Right forelimb (tissue), 1 donor: ENCODE data around the gene CNTN4.
"Not testable (repeated sequence)": the region's sequence is repeated elsewhere in the genome, so short reads cannot be mapped to it uniquely, and the experiment has no call there.

ENCODE experiments used
- DNase-seq: peaks from one replicate; pipeline ENCODE4 v3.0.0-alpha.2; 2018

The CNTN4 gene

DNA sequence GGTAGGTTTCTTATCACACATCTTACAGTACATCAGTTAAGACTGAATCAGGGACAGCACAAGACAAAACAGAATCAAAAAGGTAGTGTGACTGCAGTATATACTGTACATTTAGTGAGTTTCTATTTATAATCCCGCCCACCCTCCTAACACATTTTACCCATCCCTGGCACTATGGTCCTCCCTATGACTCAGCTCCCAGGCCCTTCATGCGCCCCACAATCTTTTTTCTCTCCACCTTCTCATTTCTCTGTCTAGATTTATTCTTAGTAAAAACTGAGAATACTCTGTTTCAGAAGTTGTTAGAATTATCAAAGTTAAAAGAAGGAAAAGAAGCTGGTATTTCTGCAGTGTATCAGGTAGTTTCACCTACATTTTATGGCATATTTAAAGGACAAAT, 427.3 kb downstream of the CNTN4 start:
- no peak for DNase-seq

DNA sequence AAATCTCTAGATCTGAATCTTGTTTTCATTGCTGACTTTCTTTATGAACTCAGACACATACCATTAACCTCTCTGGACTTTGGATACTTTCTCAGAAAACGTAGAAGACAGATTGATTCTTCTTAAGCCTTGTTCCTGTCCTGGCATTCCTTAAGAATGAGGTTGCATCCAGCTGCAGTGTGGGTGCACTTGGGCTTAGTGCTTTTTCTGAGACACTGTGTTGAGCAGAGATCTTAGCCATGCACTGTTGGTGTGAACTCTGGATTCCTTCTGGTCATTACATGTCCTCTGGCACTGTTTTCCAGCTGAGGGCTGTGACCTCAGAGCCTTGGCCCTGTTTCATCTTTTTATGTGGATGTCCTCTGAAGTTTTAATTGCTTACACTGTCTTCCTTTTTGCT, 428.3 kb downstream of the CNTN4 start:
- no peak for DNase-seq

GRCh38 chr3:2527328-2527727, 428.7 kb downstream of the CNTN4 start:
- DNase-seq: not testable (repeated sequence)

DNA sequence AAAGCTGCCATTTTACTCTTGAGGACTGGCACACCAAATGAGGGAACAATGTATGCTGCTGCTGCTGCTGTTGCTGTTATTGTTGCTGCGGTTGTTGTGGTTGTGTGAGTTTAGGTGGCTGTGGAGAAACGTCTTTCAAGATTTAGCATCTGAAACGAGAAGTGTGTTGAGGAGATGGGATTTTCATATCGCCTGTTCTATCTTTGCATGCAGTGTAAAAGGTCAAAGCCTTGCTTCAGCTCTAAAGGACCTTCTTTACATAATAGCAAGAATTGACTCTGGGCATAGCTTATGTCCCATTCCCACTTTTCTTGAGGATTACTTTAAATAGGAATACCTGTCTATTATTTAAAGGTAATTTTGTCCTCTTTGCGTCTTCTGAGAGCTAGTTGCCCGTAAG, 436.1 kb downstream of the CNTN4 start:
- not testable (repeated sequence) for DNase-seq

GRCh38 chr3:2535206-2535605, 436.5 kb downstream of the CNTN4 start:
- DNase-seq: no peak

- no peak for DNase-seq
These were observed 437.9 kb downstream of the CNTN4 start for GRCh38 chr3:2536575-2536974.

DNA sequence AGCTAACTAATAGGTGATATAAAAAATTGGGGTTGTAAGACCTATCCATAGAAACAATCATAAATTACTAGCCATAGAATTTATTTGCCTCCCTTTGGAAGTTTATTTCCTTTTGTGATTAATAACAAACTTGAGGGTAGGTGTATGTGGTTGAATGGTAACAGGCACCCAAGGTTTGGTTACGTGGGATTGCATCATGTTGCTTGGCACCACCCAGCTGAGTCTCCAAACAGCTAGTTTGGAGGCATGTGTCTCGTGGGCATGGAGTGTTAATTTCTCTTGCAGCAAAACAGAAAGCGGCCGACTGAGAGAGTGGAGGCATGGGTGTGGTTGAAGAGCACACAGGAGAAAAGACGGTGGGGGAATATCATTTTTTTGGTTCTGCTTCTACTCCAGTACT, 441.4 kb downstream of the CNTN4 start:
- DNase-seq: no peak

DNA sequence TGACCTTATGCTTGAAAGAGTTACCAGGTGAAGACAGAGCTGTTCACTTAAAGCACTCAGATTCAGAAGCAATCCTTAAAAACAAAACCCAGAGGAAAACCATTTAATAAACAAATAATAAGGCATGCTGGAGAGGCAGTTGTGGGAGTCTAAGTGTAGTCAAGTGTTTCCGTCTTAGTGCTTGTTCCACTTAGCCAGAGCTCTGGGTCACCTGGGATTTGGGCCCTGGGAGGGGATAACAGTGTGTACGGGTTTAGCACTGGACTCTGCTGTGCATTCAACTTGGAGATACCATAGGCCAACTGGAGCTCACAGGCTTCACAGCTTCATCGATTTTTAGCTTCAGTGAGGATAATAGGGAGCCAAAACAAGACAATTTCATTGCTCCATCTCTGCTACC, 444.6 kb downstream of the CNTN4 start:
- no peak for DNase-seq

DNA sequence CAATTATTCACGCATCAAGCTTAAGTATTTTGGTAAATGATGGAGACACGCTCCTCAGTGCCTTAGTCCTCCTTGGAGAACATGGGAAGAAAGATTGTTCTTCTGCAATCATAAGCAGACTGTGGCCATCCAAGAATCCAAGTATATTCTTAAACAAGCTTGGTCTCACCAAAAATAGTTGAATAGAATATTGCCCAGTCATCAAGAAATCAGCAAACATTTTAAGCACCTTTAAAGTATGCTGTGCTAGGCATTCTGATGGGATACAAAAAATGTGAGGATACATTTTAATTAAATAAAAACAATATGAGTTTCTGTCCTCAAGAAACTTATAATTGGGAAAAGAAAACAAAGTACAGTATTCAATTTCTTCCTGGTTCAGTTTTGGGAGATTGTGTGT, 445.5 kb downstream of the CNTN4 start:
- DNase-seq: no peak

- no peak for DNase-seq
These were observed 446.1 kb downstream of the CNTN4 start for GRCh38 chr3:2544718-2545117.

GRCh38 chr3:2547049-2547448, 448.4 kb downstream of the CNTN4 start:
- no peak for DNase-seq

DNA sequence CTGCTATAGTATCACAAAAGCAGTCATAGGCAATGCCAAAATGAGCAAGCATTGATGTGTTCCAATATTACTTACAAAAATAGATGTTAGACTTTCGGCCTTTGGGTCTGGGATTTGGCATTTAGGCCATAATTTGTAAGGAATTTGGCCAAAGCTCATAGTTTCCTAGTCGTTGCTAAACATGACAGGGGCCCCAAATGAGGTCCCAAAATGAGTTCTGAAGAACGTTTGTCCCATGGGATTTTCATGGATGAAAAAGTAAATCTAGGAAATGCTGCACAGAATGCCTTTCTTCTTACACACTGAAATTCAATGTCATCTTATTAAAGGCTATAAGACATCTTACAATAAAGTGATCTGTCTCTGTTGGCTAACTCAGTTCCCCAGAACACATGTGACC, 456.0 kb downstream of the CNTN4 start:
- DNase-seq: no peak

- no peak for DNase-seq
These were observed 460.1 kb downstream of the CNTN4 start for GRCh38 chr3:2558796-2559195.

DNA sequence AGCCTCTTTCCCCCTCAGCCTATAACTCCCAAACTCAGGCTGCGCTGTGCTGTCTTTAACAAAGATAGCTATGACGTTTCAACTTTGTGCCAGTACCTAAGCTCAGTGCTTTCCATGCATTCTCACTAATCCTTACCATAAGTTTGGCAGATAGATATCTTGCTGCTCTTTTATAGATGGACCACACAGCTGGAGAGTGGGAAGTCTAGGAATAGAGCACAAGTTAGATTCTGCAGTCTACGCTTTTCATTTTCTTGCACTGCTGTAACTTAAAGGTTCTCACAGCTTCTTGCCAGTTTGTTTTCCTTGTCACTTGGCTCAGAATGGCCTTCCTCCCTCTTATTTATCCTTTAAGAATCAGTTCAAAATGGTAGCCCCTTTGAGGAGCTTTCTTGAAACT, 468.8 kb downstream of the CNTN4 start:
- no peak for DNase-seq

- no peak for DNase-seq
These were observed 469.5 kb downstream of the CNTN4 start for GRCh38 chr3:2568156-2568555.

DNA sequence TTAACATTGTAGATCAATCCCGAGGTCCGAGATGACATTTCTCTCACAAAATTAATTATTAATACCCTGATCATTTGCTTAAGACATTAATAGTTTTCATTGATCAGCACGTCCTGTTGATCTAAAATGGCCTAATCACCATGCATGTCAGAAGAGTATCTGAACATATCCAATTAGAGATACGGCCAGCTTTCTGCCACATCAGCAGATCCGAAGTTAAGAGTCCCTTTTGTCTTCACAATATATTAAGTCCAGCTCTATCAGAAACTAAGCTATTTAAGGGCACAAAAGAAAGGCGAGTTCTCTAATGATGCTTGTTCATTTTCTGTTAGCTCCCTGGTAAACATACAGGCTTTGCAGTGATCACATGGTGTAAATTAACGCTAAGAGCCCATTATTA, 470.3 kb downstream of the CNTN4 start:
- no peak for DNase-seq

DNA sequence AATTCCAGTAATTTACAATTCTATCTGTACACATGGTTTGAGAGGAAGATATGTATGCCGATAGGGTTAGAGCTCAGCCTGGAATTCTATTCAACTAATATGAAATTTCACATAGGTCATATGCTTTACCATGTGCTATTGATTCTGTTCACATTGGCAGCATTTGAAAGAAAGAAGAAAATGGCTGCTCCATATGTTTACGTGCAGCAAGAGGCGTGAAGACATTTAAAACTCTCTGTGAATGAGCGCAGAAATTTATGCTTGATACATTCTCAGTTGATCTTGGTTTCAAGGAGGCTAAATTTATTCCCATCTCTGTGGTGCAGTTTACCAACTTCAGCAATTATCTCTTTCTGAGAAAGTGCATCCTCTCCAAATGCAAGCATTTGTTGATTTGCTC, 478.9 kb downstream of the CNTN4 start:
- DNase-seq: no peak

DNA sequence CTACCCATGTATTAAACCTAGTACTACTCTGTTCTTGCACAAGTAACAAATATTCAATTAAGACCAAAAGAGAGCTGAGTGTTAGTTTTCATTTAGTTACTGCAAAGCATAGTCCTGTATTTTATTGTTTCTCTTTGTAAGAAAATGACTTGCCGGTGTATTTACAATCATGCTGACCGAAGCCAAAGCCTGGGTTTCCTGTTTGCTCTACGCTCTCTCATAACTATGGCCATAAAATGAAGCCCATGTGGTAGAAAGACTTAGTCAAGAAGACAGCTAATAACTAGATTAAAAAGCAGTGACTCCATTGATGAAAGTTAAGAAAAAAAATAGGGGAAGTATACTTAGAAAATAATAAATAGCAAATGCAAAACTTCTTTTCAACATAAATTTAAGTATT, 479.9 kb downstream of the CNTN4 start:
- no peak for DNase-seq

- DNase-seq: no peak
These were observed 480.5 kb downstream of the CNTN4 start for GRCh38 chr3:2579206-2579605.

- no peak for DNase-seq
These were observed 484.4 kb downstream of the CNTN4 start for GRCh38 chr3:2583046-2583445.

DNA sequence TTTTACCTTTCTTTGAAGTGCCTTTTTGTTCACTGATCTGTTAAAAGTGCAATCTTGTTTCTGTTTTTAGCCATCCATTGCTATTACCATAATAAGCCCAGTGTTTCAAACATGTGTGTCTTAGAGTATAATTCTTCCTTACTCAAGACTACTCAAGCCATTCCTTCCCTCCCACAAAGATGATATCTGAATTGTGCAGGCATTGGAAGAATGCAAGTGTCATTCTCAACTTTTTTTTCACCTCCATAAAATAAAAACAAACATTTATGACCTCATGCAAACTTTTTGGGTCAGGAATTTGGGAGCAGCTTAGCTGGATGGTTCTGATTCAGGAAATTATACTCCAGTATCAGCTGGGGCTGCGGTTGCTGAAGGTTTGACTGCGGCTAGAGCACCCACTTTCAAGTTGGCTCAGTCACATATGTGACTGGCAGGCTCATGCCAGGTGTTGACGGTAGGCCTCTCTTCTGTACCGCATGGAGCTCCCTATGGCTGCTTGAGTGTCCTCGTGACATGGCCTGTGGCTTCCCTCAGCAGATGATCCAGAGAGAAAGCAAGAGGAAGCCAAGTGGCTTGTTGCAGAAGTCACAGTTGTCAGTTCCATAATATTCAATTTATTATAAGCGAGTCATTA, 490.8 kb downstream of the CNTN4 start:
- no peak for DNase-seq

- no peak for DNase-seq
These were observed 496.8 kb downstream of the CNTN4 start for GRCh38 chr3:2595486-2595885.

DNA sequence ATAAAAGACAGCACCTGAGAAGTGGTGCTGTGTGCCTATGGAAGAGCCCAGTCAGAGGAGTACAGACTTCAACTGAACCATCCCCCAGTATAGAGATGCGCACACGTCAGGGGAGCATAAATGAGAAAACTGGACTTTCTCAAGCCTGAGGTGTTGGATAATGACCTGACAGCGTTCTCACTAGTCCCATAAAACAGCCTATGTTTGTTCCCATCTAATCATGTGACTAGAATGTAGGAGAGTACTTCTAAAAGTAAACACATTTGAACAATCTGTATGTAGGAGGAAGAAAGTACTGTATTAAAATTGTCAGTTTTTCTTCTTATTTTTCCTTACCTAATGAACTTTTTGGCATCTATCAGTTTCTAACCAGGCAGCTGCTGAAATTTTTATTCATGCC, 498.9 kb downstream of the CNTN4 start:
- DNase-seq: no peak

DNA sequence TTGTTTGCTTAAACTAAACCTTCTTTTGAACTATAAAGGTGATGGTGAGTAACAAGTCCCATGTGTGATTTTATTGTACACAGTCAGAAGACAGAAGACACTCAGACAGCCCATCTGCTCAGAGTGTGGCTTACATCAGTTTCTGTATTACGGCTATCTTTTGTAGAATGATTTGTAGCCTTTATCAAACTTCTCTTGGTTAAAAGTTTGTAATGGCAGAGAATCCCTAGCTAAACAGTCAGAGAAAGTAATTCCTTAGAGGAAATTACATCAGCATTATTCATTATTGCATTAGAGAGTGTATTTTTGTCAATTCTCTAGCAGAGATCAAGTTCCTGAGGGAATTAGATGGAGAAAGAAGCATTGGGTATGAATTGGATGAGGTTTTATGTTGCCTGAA, 500.8 kb downstream of the CNTN4 start:
- no peak for DNase-seq

GRCh38 chr3:2603692-2604289, 505.1 kb downstream of the CNTN4 start:
- DNase-seq: no peak
